Skeletal muscle tissue (tissue), 4 donors: Measurements from ENCODE around the gene CHP2. TPM values are rescaled to one million over a fixed set of nuclear protein-coding genes. Genes with fewer than 3 reads are reported as not detected.
"Not testable (repeated sequence)": the region's sequence is repeated elsewhere in the genome, so short reads cannot be mapped to it uniquely, and the experiment has no call there.

ENCODE experiments used
- H3K27ac ChIP-seq: one replicate; pipeline ENCODE4 v1.7.0; 2013; ENCODE audit warnings: mild to moderate bottlenecking, low read depth, low read length, inconsistent platforms
- H3K27me3 ChIP-seq, 3 donors: one replicate each; pipeline ENCODE4 v1.7.0; 2013; ENCODE audit warnings: low read length in 3 of 3; ENCODE audit not compliant: control insufficient read depth in 3 of 3, insufficient read depth in 3 of 3
- H3K36me3 ChIP-seq, 3 donors: one replicate each; pipeline ENCODE4 v1.7.0; 2013; ENCODE audit warnings: low read length in 3 of 3; ENCODE audit not compliant: control insufficient read depth in 3 of 3, insufficient read depth in 3 of 3
- H3K4me1 ChIP-seq, 3 donors: one replicate each; pipeline ENCODE4 v1.7.0; 2013; ENCODE audit warnings: low read length in 3 of 3, mild to moderate bottlenecking in 3 of 3; ENCODE audit not compliant: control insufficient read depth in 3 of 3, insufficient read depth in 3 of 3
- H3K4me3 ChIP-seq, 3 donors: one replicate each; pipeline ENCODE4 v1.7.0; 2013; ENCODE audit warnings: low read length in 3 of 3
- H3K9ac ChIP-seq, 3 donors: one replicate each; pipeline ENCODE4 v1.7.0; 2013; ENCODE audit warnings: low read length in 3 of 3, mild to moderate bottlenecking in 3 of 3, moderate library complexity in 2 of 3, low read depth in 1 of 3
- H3K9me3 ChIP-seq, 3 donors: one replicate each; pipeline ENCODE4 v1.7.0; 2013; ENCODE audit warnings: low read length in 3 of 3; ENCODE audit not compliant: control insufficient read depth in 3 of 3
- total RNA-seq: library from RNA; depleted of rRNA; stranded (reverse); fragments of >200 nt; gene quantifications from one replicate; pipeline ENCODE4 v1.2.3, GENCODE V29; 2014
- donor health status: Osteomylitis.

CHP2 gene
- total RNA-seq, 1 donor from 2014 or later: not detected

DNA sequence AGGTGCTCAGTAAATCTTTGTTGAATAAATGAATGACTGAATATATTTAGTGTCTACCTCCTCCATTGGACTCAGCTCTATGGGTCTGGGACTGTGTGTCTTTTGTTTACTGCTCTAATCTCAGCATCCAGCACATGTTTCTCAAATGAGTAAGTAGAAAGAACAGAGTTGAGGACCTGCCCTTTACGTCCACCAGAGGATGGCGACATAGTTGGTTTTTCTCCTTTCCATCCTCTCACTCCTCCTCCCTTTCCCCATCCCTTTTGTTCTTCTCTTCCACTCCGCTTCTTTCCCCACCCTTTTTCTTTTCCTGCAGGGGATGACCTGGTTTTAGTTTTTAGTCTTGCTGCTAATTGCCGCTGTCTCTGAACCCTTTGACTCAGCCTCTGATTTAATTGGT lies 12.1 kb upstream of the CHP2 start:
- Histone ChIP-seq H3K4me1 (no peaks in the 10 kb centered on the region), H3K27ac (no peak overlapping the region), H3K9ac (no peak overlapping the region), H3K4me3 (no peak overlapping the region), H3K27me3 (peaks cover 0 to 7% (median 0%) of the 10 kb centered on the region in 3 donors), H3K36me3 (no peaks in the 10 kb centered on the region), H3K9me3 (no peaks in the 10 kb centered on the region)

DNA sequence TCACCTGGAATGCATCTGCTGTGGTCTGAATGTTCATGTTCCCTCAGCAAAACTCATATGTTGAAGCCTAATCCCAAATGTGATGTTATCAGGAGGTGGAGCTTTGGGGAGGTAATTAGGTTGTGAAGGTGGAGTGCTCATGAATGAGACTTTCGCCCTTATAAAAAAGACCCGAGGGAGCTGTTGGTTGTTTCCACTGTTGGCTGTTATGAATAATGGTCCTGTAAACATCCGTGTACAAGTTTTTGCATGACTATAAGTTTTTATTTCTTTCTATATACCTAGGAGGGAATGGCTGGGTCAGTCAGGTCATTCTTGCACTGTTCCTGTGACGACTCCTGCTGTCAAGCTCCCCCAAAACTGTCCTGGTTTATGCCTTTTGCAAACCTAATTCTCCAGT lies 9.6 kb upstream of the CHP2 start:
- Histone ChIP-seq H3K27ac (no peak overlapping the region), H3K4me3 (no peak overlapping the region), H3K36me3 (no peaks in the 10 kb centered on the region), H3K9ac (no peak overlapping the region), H3K4me1 (no peaks in the 10 kb centered on the region), H3K27me3 (peaks cover 0 to 7% (median 0%) of the 10 kb centered on the region in 3 donors), H3K9me3 (no peaks in the 10 kb centered on the region)

DNA sequence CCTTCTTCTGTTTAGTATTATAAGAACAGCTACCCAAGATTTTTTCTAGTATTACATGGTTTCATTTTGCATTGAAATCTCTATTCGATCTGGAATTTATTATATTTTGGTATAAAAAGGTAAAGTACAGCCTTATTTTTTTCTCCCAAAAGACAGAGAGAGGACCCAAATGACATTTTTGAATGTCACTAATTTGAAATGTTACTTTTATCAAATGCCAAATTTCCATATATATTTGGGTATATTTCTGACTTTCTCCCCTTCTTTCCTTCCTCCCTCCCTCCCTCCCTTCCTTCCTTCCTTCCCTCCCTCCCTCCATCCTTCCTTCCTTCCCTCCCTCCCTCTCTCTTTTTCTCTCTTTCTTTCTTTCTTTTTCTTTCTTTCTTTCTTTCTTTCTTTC lies 6.2 kb upstream of the CHP2 start:
- Histone ChIP-seq H3K4me1 (no peaks in the 10 kb centered on the region), H3K9me3 (no peaks in the 10 kb centered on the region), H3K27me3 (peaks cover 0 to 7% (median 0%) of the 10 kb centered on the region in 3 donors), H3K27ac (no peak overlapping the region), H3K36me3 (no peaks in the 10 kb centered on the region), H3K9ac (no peak overlapping the region), H3K4me3 (no peak overlapping the region)

DNA sequence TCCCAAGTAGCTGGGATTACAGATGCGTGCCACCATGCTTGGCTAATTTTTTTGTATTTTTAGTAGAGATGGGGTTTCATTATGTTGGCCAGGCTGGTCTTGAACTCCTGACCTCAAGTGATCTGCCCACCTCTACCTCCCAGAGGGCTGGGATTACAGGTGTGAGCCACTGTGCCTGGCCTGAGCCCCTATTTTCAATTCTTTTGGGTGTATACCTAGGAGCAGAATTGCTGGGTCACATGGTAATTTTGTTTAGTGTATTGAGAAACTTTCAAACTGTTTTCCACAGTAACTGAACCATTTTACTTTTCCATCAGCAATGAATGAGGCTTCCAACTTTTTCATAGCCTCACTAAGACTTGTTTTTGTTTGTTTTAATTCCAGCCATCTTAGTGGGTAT lies 3.8 kb upstream of the CHP2 start:
- peaks cover 22 to 24% (median 23%) of the 10 kb centered on the region in 3 donors for H3K27me3 ChIP-seq
- not testable (repeated sequence) for H3K27ac ChIP-seq, H3K9me3 ChIP-seq

DNA sequence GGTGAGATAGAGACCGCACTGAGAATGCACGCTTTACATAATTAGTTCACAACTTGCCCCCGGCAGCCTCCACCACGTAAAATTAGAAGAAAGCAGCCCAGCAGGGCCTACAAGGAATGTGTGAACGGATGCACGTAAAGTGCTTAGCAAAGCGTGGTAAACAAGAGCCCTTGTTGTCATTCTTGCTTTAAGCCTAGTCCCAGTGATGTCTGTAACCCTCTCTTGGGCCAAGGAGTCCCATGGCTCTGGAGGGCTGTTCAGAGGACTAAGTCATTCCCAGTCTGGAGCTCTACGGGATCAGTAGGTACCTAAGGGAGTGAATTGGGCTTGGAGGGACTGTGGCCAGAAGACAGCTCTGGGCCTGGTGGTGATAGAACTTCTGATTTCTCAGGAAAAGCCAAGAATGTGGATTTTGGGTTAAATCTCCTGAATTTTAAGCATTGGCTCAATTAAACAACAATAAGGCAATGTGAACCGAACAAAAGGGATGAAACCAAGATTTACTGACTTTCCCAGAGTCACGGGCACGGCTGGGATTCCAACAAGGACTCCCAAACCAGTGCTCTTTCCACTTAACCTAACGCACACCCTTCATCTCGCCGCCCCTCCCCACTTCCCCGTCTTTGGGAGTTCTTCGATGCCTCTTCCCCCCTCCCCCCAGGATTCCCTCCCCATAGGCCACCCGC lies 775 bp upstream of the CHP2 start:
- no peaks in the 10 kb centered on the region for H3K4me1 ChIP-seq
- H3K27ac ChIP-seq: no peak overlapping the region
- peaks cover 29 to 41% (median 33%) of the 10 kb centered on the region in 3 donors for H3K27me3 ChIP-seq
- no peak overlapping the region for H3K4me3 ChIP-seq
- H3K9me3 ChIP-seq: peaks cover 0 to 2% (median 0%) of the 10 kb centered on the region in 3 donors
- no peak overlapping the region for H3K9ac ChIP-seq
- H3K36me3 ChIP-seq: no peaks in the 10 kb centered on the region

More for the DNA sequence above, 3.8 kb upstream of the CHP2 start:
- not testable (repeated sequence) for H3K4me1 ChIP-seq, H3K9ac ChIP-seq, H3K36me3 ChIP-seq, H3K4me3 ChIP-seq

DNA sequence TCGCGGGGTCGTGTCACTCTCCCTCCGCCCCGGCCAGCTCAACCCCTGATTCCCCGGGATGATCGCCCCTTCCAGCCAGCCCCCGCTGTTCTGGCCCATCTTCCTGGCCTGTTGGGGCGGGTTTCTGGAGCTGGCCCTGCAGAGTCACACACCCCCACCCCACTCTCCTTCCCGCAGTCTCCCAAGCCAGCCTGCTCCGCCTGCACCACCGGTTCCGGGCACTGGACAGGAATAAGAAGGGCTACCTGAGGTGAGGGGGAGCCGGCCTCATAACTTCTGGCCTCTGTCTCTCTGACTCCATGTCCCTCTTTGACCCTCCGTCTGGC lies 621 bp downstream of the CHP2 start:
- Histone ChIP-seq H3K9ac (no peak overlapping the region), H3K27me3 (peaks cover 29 to 41% (median 33%) of the 10 kb centered on the region in 3 donors), H3K4me1 (no peaks in the 10 kb centered on the region), H3K9me3 (peaks cover 0 to 3% (median 0%) of the 10 kb centered on the region in 3 donors), H3K36me3 (no peaks in the 10 kb centered on the region), H3K4me3 (no peak overlapping the region), H3K27ac (no peak overlapping the region)

DNA sequence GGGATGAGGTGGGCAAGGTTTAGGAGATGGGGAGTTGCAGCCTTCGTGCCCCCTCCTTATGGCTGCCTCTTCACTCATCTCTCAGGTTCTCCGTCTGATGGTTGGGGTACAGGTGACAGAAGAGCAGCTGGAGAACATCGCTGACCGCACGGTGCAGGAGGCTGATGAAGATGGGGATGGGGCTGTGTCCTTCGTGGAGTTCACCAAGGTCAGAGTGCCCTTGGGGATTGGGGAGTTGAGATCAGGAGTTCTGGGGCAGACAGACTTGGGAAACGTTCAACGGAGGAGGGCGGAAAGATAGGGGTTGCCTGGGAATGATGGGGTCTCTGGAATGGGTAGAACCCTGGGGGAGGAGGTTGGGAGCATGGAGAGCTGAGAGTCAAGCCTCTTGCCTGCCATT lies 2.3 kb downstream of the CHP2 start:
- Histone ChIP-seq H3K27me3 (peaks cover 29 to 41% (median 33%) of the 10 kb centered on the region in 3 donors), H3K36me3 (no peaks in the 10 kb centered on the region), H3K27ac (no peak overlapping the region), H3K9me3 (peaks cover 0 to 3% (median 0%) of the 10 kb centered on the region in 3 donors), H3K4me3 (no peak overlapping the region), H3K9ac (no peak overlapping the region), H3K4me1 (no peaks in the 10 kb centered on the region)

DNA sequence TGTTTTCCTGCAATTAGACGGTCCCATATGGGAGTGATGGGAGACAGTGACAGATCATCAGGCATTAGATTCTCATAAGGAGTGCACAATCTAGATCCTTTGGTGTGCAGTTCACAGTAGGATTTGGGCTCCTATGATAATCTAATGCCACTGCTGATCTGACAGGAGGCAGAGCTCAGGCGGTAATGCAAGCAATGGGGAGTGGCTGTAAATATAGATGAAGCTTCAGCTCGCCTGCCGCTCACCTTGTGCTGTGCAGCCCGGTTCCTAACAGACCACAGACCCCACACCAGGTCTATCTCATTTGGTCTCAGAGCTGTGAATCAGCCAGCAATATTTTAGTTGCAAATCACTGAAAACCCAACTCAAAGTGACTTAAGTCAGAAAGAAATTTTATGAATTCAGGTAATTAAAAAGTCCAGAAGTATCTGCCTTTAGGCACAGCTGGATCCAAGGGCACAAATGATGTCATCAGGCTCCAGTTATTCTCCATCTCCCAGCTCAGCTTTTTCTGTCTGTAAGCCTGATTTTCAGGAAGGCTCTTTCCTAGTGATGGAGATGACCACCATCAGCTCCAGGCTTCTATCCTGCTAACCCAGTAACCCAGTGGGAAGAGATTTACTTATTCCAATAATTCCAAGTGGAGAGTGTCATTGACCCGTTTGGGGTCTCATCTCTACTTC lies 3.3 kb downstream of the CHP2 start:
- Histone ChIP-seq H3K9me3 (peaks cover 0 to 3% (median 0%) of the 10 kb centered on the region in 3 donors), H3K9ac (no peak overlapping the region), H3K27ac (no peak overlapping the region), H3K36me3 (no peaks in the 10 kb centered on the region), H3K27me3 (peaks cover 29 to 41% (median 33%) of the 10 kb centered on the region in 3 donors), H3K4me3 (no peak overlapping the region), H3K4me1 (no peaks in the 10 kb centered on the region)

DNA sequence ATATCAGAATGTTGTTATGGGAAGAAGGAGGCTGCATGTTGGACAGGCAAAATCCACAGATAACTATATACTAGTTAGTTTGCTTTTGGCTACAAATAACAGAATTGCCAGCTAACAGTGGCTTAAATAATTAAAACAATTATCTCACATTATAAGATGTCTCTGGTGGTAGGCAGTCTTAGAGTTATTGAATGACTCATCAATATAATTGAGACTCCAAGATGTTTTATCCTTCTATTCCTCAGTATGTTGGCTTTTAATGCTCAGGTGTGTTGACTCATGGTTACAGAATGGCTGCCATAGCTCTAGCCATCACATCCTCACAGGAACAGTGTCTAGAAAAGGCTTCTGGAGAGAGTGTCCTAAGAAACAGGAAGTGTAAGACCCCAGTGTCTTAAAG lies 11.1 kb downstream of the CHP2 start:
- Histone ChIP-seq H3K4me1 (no peaks in the 10 kb centered on the region), H3K27me3 (peaks cover 0 to 5% (median 0%) of the 10 kb centered on the region in 3 donors)

DNA sequence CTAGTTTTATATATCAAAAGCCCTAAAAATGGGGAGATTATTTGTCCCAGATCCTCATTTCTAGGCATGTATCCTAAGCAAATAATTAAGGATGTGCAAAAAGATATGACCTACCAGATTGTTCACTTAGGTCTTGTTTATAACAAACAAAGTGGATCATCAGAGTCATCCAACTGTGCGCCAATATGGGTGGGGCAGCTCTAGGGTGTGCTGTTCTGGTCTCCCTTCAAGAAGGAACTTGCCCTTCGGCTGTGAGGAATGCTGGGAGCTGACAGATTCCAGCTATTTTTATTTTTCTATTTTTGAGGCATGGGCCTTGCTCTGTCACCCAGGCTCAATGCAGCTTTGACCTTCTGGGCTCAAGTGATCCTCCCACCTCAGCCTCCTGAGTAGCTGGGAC lies 13.8 kb downstream of the CHP2 start:
- Histone ChIP-seq H3K9ac (no peak overlapping the region), H3K27me3 (no peaks in the 10 kb centered on the region), H3K9me3 (no peaks in the 10 kb centered on the region), H3K27ac (no peak overlapping the region), H3K4me3 (no peak overlapping the region), H3K4me1 (no peaks in the 10 kb centered on the region), H3K36me3 (no peaks in the 10 kb centered on the region)

More for the DNA sequence above, 11.1 kb downstream of the CHP2 start:
- Histone ChIP-seq H3K9me3 (no peaks in the 10 kb centered on the region), H3K36me3 (no peaks in the 10 kb centered on the region), H3K27ac (no peak overlapping the region), H3K9ac (no peak overlapping the region), H3K4me3 (no peak overlapping the region)
